ENCODE data around the gene ASAP2.
A peak's percentile ranks its signal among the peaks of the same experiment; 100 is the strongest.

The ASAP2 gene

GRCh38 chr2:9325428-9325827, 118.8 kb downstream of the ASAP2 start:
- no peak for DNase-seq (ENCODE audit: low read depth)
- TF ChIP-seq CTCF (IDR thresholded peaks at IDR 0.05; ENCODE audit: insufficient read depth, low read depth, low read length, missing control alignments) = no peak
- no peak overlapping the region for H3K4me3 ChIP-seq (ENCODE audit: low read length)

GRCh38 chr2:9326975-9327374, 120.4 kb downstream of the ASAP2 start:
- H3K4me3 ChIP-seq (ENCODE audit: low read length) = no peak overlapping the region
- no peak for DNase-seq (ENCODE audit: low read depth)
- no peak for TF ChIP-seq CTCF (IDR thresholded peaks at IDR 0.05; ENCODE audit: insufficient read depth, low read depth, low read length, missing control alignments)

GRCh38 chr2:9327873-9328352, 121.3 kb downstream of the ASAP2 start:
- TF ChIP-seq CTCF (IDR thresholded peaks at IDR 0.05; ENCODE audit: insufficient read depth, low read depth, low read length, missing control alignments) = no peak
- no peak overlapping the region for H3K4me3 ChIP-seq (ENCODE audit: low read length)
- DNase-seq (ENCODE audit: low read depth) = peak; percentile 52

GRCh38 chr2:9328931-9329330, 122.3 kb downstream of the ASAP2 start:
- TF ChIP-seq CTCF (IDR thresholded peaks at IDR 0.05; ENCODE audit: insufficient read depth, low read depth, low read length, missing control alignments) = no peak
- DNase-seq (ENCODE audit: low read depth) = no peak
- H3K4me3 ChIP-seq (ENCODE audit: low read length) = no peak overlapping the region

GRCh38 chr2:9329497-9329896, 122.9 kb downstream of the ASAP2 start:
- TF ChIP-seq CTCF (IDR thresholded peaks at IDR 0.05; ENCODE audit: insufficient read depth, low read depth, low read length, missing control alignments) = no peak
- DNase-seq (ENCODE audit: low read depth) = no peak
- no peak overlapping the region for H3K4me3 ChIP-seq (ENCODE audit: low read length)

GRCh38 chr2:9330612-9331270, 124.1 kb downstream of the ASAP2 start:
- no peak overlapping the region for H3K4me3 ChIP-seq (ENCODE audit: low read length)
- no peak for TF ChIP-seq CTCF (IDR thresholded peaks at IDR 0.05; ENCODE audit: insufficient read depth, low read depth, low read length, missing control alignments)

GRCh38 chr2:9331704-9332103, 125.1 kb downstream of the ASAP2 start:
- DNase-seq (ENCODE audit: low read depth) = no peak
- H3K4me3 ChIP-seq (ENCODE audit: low read length) = no peak overlapping the region
- no peak for TF ChIP-seq CTCF (IDR thresholded peaks at IDR 0.05; ENCODE audit: insufficient read depth, low read depth, low read length, missing control alignments)

More at GRCh38 chr2:9330612-9331270, 124.1 kb downstream of the ASAP2 start:
- no peak for DNase-seq (ENCODE audit: low read depth)

Data from epithelial cell of esophagus (primary cell).